ENCODE results near the gene HSD11B1L. TPM values are rescaled to one million over a fixed set of nuclear protein-coding genes. Genes with fewer than 3 reads are reported as not detected.
A peak's percentile ranks its signal among the peaks of the same experiment; 100 is the strongest.

HSD11B1L gene
- total RNA-seq, 1 donor from 2014 or later, result 8.4 TPM

DNA sequence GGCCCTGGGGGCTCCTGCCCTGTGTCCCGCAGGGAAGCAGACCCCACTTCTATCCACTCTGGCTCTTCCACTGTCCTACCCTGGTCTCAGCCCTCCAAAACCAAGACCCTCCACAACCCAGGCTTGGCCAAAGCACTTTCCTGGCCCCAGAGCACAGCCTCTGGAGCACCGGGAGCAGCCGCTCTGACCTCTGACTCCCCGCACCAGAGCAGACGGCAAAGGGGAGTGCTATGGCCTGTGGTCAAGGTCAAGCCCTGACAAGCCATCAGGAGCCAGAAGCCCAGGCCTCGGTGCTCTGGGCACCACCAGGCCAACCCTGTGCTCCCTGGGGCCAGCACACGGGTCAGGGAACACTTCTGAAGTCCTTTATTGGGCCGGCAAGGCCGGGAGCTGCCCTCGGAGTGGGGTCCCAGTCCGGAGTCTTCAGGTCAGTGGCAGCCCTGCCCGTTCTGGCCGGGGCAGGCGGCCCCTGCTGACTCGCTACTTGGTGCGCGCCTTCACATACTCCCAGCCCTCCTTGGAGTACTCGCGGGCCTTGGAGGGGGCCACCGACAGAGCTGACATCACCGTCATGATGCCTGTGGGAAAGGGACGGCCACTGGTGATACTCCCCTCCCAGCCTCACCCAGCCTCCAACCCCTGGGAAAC is 2.6 kb upstream of the HSD11B1L start:
- TF ChIP-seq CTCF (IDR thresholded peaks at IDR 0.05; ENCODE audit: insufficient read depth, low read depth, low read length), result no peak
- TF ChIP-seq EZH2 (IDR thresholded peaks at IDR 0.05; ENCODE audit: insufficient read depth, low read length), result no peak
- Histone ChIP-seq H3K4me3 (ENCODE audit: insufficient read depth, low read depth, low read length) (no peak overlapping the region), H3K27ac (ENCODE audit: low read depth, low read length) (no peak overlapping the region), H4K20me1 (ENCODE audit: insufficient read depth, low read length) (peaks cover 6% of the 10 kb centered on the region), H3K4me1 (ENCODE audit: insufficient read depth, low read length) (no peaks in the 10 kb centered on the region), H3K4me2 (ENCODE audit: low read length) (no peak overlapping the region), H3K9ac (ENCODE audit: low read length) (no peak overlapping the region), H3K9me3 (ENCODE audit: insufficient read depth, low read depth, low read length) (no peaks in the 10 kb centered on the region), H3K36me3 (ENCODE audit: insufficient read depth, low read length) (no peaks in the 10 kb centered on the region), H3K79me2 (ENCODE audit: insufficient read depth, low read length) (peaks cover 12% of the 10 kb centered on the region), H2AFZ (ENCODE audit: low read depth, low read length) (no peak overlapping the region), H3K27me3 (ENCODE audit: insufficient read depth, low read length) (no peaks in the 10 kb centered on the region)
- no peaks in the 10 kb centered on the region for H3K9me3 Mint-ChIP-seq (ENCODE audit: unreplicated experiment)
- H3K4me1 Mint-ChIP-seq (ENCODE audit: low read depth, unreplicated experiment), result peaks cover 4% of the 10 kb centered on the region
- no peak overlapping the region for H3K4me3 Mint-ChIP-seq (ENCODE audit: unreplicated experiment)
- H3K27me3 Mint-ChIP-seq (ENCODE audit: low read depth, unreplicated experiment), result no peaks in the 10 kb centered on the region
- peaks cover 5% of the 10 kb centered on the region for H3K36me3 Mint-ChIP-seq (ENCODE audit: low read depth, unreplicated experiment)
- FAIRE-seq (no peak), DNase-seq (ENCODE audit: low read depth) (no peak)
- no peak overlapping the region for H3K27ac Mint-ChIP-seq (ENCODE audit: unreplicated experiment)

DNA sequence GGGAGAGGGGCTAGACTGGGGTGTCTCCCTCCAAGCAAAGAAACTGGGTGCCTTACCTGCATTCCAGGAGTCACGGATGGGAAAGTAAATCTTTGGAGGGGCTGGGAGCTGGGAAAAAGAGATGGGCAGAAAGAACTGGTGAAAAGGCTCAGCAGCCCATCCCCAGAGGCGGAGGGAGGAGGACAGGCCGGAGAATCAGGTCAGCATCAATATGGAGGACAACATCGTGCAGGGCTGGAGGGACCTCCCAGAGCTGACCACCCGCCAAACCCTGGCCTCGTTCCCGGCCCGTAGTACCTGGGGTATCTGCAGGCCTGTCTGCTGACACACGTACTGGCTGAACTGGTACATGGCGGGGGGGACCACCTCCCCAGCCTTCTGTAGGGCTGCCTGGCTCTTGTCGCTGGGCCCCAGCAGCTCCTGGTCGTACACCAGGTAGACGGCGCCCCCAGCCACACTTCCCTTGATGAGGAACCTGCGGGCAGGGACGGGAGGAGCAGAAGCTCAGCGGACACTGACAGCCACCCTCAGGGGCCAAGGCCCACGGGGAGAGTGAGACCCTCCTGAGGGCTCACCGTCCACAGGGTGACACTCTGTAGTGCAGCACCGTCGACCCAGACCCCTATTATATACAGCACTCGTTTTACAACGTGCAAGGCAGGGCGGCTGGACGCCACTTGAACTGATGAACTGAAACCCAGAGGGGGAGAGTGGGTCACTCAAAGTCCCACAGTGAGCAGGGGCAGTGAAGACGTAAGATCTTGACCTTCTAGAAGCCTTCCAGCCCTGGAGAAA is 1.3 kb upstream of the HSD11B1L start:
- peak overlapping the region; percentile 95 for H3K9ac ChIP-seq (ENCODE audit: low read length)
- no peaks in the 10 kb centered on the region for H3K27me3 ChIP-seq (ENCODE audit: insufficient read depth, low read length)
- H3K36me3 Mint-ChIP-seq (ENCODE audit: low read depth, unreplicated experiment), result peaks cover 8% of the 10 kb centered on the region
- peaks cover 4% of the 10 kb centered on the region for H3K4me1 Mint-ChIP-seq (ENCODE audit: low read depth, unreplicated experiment)
- H3K27ac ChIP-seq (ENCODE audit: low read depth, low read length), result peak overlapping the region; percentile 75
- H3K9me3 Mint-ChIP-seq (ENCODE audit: unreplicated experiment), result no peaks in the 10 kb centered on the region
- TF ChIP-seq EZH2 (IDR thresholded peaks at IDR 0.05; ENCODE audit: insufficient read depth, low read length) (no peak), CTCF (IDR thresholded peaks at IDR 0.05; ENCODE audit: insufficient read depth, low read depth, low read length) (no peak)
- peak overlapping the region; percentile 97 for H3K4me3 Mint-ChIP-seq (ENCODE audit: unreplicated experiment)
- FAIRE-seq, result no peak
- peak overlapping the region; percentile 95 for H3K4me2 ChIP-seq (ENCODE audit: low read length)
- DNase-seq (ENCODE audit: low read depth), result no peak
- peaks cover 12% of the 10 kb centered on the region for H3K79me2 ChIP-seq (ENCODE audit: insufficient read depth, low read length)
- peak overlapping the region; percentile 96 for H3K4me3 ChIP-seq (ENCODE audit: insufficient read depth, low read depth, low read length)
- no peaks in the 10 kb centered on the region for H3K36me3 ChIP-seq (ENCODE audit: insufficient read depth, low read length)
- no peaks in the 10 kb centered on the region for H3K4me1 ChIP-seq (ENCODE audit: insufficient read depth, low read length)
- H3K27ac Mint-ChIP-seq (ENCODE audit: unreplicated experiment), result peak overlapping the region; percentile 98
- H4K20me1 ChIP-seq (ENCODE audit: insufficient read depth, low read length), result peaks cover 6% of the 10 kb centered on the region
- no peaks in the 10 kb centered on the region for H3K9me3 ChIP-seq (ENCODE audit: insufficient read depth, low read depth, low read length)
- H3K27me3 Mint-ChIP-seq (ENCODE audit: low read depth, unreplicated experiment), result no peaks in the 10 kb centered on the region
- peak overlapping the region; percentile 78 for H2AFZ ChIP-seq (ENCODE audit: low read depth, low read length)

DNA sequence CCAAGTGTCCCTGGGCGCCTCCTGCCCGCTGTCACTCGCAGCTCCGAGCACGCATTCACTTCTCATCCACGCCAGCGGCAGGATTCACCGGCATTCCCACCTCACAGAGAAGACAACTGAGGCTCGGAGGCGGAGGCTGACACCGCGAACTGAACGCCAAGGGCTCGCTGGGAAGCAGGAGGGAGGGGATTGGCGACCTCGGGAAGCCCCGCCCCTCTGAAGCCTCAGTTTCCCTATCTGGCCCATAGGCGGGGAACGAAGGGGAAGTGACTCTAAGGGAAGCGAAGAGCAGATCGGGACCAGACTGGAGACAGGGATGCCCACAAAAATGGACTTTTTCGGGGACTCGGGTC is 767 bp upstream of the HSD11B1L start:
- Histone ChIP-seq H3K27ac (ENCODE audit: low read depth, low read length) (peak overlapping the region; percentile 75), H3K9ac (ENCODE audit: low read length) (peak overlapping the region; percentile 95), H3K4me2 (ENCODE audit: low read length) (peak overlapping the region; percentile 95), H3K36me3 (ENCODE audit: insufficient read depth, low read length) (no peaks in the 10 kb centered on the region), H3K4me1 (ENCODE audit: insufficient read depth, low read length) (no peaks in the 10 kb centered on the region), H3K27me3 (ENCODE audit: insufficient read depth, low read length) (no peaks in the 10 kb centered on the region), H2AFZ (ENCODE audit: low read depth, low read length) (peak overlapping the region; percentile 78), H3K79me2 (ENCODE audit: insufficient read depth, low read length) (peaks cover 12% of the 10 kb centered on the region), H3K9me3 (ENCODE audit: insufficient read depth, low read depth, low read length) (no peaks in the 10 kb centered on the region), H3K4me3 (ENCODE audit: insufficient read depth, low read depth, low read length) (peak overlapping the region; percentile 96), H4K20me1 (ENCODE audit: insufficient read depth, low read length) (peaks cover 6% of the 10 kb centered on the region)
- DNase-seq (ENCODE audit: low read depth) (no peak), FAIRE-seq (no peak)
- no peaks in the 10 kb centered on the region for H3K27me3 Mint-ChIP-seq (ENCODE audit: low read depth, unreplicated experiment)
- peaks cover 6% of the 10 kb centered on the region for H3K36me3 Mint-ChIP-seq (ENCODE audit: low read depth, unreplicated experiment)
- peak overlapping the region; percentile 97 for H3K4me3 Mint-ChIP-seq (ENCODE audit: unreplicated experiment)
- no peaks in the 10 kb centered on the region for H3K9me3 Mint-ChIP-seq (ENCODE audit: unreplicated experiment)
- TF ChIP-seq EZH2 (IDR thresholded peaks at IDR 0.05; ENCODE audit: insufficient read depth, low read length) (no peak), CTCF (IDR thresholded peaks at IDR 0.05; ENCODE audit: insufficient read depth, low read depth, low read length) (no peak)
- peak overlapping the region; percentile 98 for H3K27ac Mint-ChIP-seq (ENCODE audit: unreplicated experiment)
- peaks cover 4% of the 10 kb centered on the region for H3K4me1 Mint-ChIP-seq (ENCODE audit: low read depth, unreplicated experiment)

All from astrocyte (in vitro differentiated cells and primary cell).